ENCODE measurements around the gene TOP1. TPM values are rescaled to one million over a fixed set of nuclear protein-coding genes. Genes with fewer than 3 reads are reported as not detected.

TOP1 gene
- total and polyA plus RNA-seq, 3 experiments from 2014 or later: 15.0 to 103 (median 98.5) TPM

DNA sequence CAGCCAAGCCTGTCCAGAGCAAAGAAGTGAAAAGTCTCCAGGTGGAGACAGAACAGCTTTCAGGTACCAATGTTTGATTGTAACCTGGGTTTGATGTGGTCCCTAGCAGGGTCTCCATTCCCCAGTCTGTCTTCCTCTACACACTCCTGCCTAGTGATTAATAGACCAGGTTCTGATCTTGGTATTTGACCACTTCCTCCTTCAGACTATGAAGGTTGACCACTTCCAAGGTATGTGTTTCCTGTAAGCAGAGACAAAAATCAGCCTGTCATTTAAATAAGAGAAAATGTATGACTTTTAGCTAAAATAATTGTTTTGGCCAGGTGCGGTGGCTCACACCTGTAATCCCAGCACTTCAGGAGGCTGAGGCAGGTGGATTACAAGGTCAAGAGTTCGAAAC is 41.8 kb upstream of the TOP1 start:
- H3K27me3 Mint-ChIP-seq: no peaks in the 10 kb centered on the region
- peaks cover 31 to 36% (median 32%) of the 10 kb centered on the region in 3 donors for H3K4me1 Mint-ChIP-seq
- no peaks in the 10 kb centered on the region for H3K36me3 ChIP-seq (ENCODE audit: insufficient read depth, low read length)
- H3K27ac Mint-ChIP-seq: peak overlapping the region in 5 of 8 donors; percentile 24 to 74 (median 62)
- POLR2A ChIA-PET: no interaction called here
- no peaks in the 10 kb centered on the region for H3K9me3 Mint-ChIP-seq
- H3K9me3 ChIP-seq (ENCODE audit: low read length): no peaks in the 10 kb centered on the region
- no peak overlapping the region for H3K27ac ChIP-seq (ENCODE audit: low read depth, low read length)
- no peak for DNase-seq
- peak overlapping the region in 2 of 7 donors; percentile 30 to 69 for H3K4me3 Mint-ChIP-seq
- peaks cover 27% of the 10 kb centered on the region for H3K4me1 ChIP-seq (ENCODE audit: insufficient read depth, low read length)
- no peaks in the 10 kb centered on the region for H3K36me3 Mint-ChIP-seq
- no peak overlapping the region for H3K4me3 ChIP-seq (ENCODE audit: low read length)
- CTCF ChIA-PET: interaction anchor here (1.2 to 3.9 kb wide), 4 partner anchors 18 to 112 kb away, joined by 3 to 14 read pairs (median 4); no protein-coding TSS in a partner anchor
- H3K27me3 ChIP-seq (ENCODE audit: insufficient read depth, low read length, poor library complexity, severe bottlenecking): no peaks in the 10 kb centered on the region

- peak; percentile 20 to 69 (median 42) for DNase-seq
- no peaks in the 10 kb centered on the region for H3K36me3 Mint-ChIP-seq
- H3K27me3 Mint-ChIP-seq: no peaks in the 10 kb centered on the region
- peak overlapping the region; percentile 4 for H3K27ac ChIP-seq (ENCODE audit: low read depth, low read length)
- no peak overlapping the region for H3K4me3 ChIP-seq (ENCODE audit: low read length)
- peak overlapping the region in 2 of 7 donors; percentile 9 to 21 for H3K4me3 Mint-ChIP-seq
- no peaks in the 10 kb centered on the region for H3K36me3 ChIP-seq (ENCODE audit: insufficient read depth, low read length)
- peaks cover 35 to 36% (median 35%) of the 10 kb centered on the region in 3 donors for H3K4me1 Mint-ChIP-seq
- ChIA-PET CTCF (interaction anchor here (0.6 to 5.5 kb wide), 35 partner anchors 8 to 349 kb away, joined by 3 to 96 read pairs (median 6); partner anchors contain the start of gene TOP1), POLR2A (interaction anchor here (0.6 to 0.9 kb wide), 2 partner anchors 15 to 167 kb away, joined by 3 read pairs; no protein-coding TSS in a partner anchor)
- H3K9me3 Mint-ChIP-seq: no peaks in the 10 kb centered on the region
- H3K9me3 ChIP-seq (ENCODE audit: low read length): no peaks in the 10 kb centered on the region
- H3K27me3 ChIP-seq (ENCODE audit: insufficient read depth, low read length, poor library complexity, severe bottlenecking): no peaks in the 10 kb centered on the region
- H3K4me1 ChIP-seq (ENCODE audit: insufficient read depth, low read length): peaks cover 32% of the 10 kb centered on the region
- peak overlapping the region in 4 of 8 donors; percentile 25 to 88 (median 68) for H3K27ac Mint-ChIP-seq
These were observed 38.0 kb upstream of the TOP1 start for GRCh38 chr20:40990542-40991120.

DNA sequence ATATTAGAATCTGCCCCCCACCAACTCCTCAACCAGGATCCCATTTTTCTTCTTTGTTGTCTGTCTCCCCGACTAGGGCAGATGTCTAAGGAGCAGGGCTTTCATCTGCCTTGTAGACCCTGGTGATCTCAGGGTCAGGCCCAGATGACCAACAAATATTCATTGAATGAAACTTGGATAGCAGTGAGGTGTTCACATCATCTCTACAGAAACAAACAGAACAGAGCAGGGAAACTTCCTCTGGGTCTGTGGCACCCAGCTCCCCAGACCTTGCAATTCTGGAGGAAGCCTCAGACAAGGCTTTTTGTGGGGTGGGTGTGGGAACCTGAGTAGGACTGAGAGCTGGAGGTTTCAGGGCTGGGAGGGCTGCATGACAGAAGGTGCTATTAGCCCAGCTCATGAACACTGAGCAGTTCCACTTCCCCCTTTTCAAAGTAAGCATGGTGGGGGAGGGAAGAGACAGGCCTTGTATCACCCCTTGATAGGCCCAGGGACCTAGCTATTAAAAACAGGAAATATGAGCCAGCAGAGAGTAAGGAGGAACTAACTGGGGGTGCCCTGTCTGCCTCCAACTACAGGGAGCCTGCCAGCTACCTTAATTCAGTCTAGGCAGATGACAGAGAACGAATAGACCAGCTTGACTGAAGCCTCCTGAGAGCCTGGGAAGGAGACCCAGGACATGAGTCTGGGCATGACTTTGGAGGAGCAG is 37.3 kb upstream of the TOP1 start:
- Mint-ChIP-seq H3K27me3 (no peaks in the 10 kb centered on the region), H3K27ac (peak overlapping the region in 5 of 8 donors; percentile 7 to 88 (median 59)), H3K4me1 (peaks cover 33 to 35% (median 34%) of the 10 kb centered on the region in 3 donors), H3K36me3 (no peaks in the 10 kb centered on the region), H3K4me3 (peak overlapping the region in 2 of 7 donors; percentile 6 to 64), H3K9me3 (no peaks in the 10 kb centered on the region)
- no peaks in the 10 kb centered on the region for H3K27me3 ChIP-seq (ENCODE audit: insufficient read depth, low read length, poor library complexity, severe bottlenecking)
- ChIA-PET POLR2A (interaction anchor here (0.6 to 0.9 kb wide), 2 partner anchors 14 to 166 kb away, joined by 3 read pairs; no protein-coding TSS in a partner anchor), CTCF (interaction anchor here (0.6 to 5.5 kb wide), 38 partner anchors 9 to 348 kb away, joined by 3 to 96 read pairs (median 5); partner anchors contain the start of gene TOP1)
- no peaks in the 10 kb centered on the region for H3K9me3 ChIP-seq (ENCODE audit: low read length)
- peaks cover 31% of the 10 kb centered on the region for H3K4me1 ChIP-seq (ENCODE audit: insufficient read depth, low read length)
- DNase-seq: peak in 2 of 5 donors; percentile 15 to 18
- no peaks in the 10 kb centered on the region for H3K36me3 ChIP-seq (ENCODE audit: insufficient read depth, low read length)
- peak overlapping the region; percentile 38 for H3K27ac ChIP-seq (ENCODE audit: low read depth, low read length)
- no peak overlapping the region for H3K4me3 ChIP-seq (ENCODE audit: low read length)

- Histone ChIP-seq H3K4me1 (ENCODE audit: insufficient read depth, low read length) (peaks cover 20% of the 10 kb centered on the region), H3K27ac (ENCODE audit: low read depth, low read length) (no peak overlapping the region), H3K27me3 (ENCODE audit: insufficient read depth, low read length, poor library complexity, severe bottlenecking) (no peaks in the 10 kb centered on the region), H3K4me3 (ENCODE audit: low read length) (no peak overlapping the region), H3K9me3 (ENCODE audit: low read length) (no peaks in the 10 kb centered on the region), H3K36me3 (ENCODE audit: insufficient read depth, low read length) (no peaks in the 10 kb centered on the region)
- H3K4me3 Mint-ChIP-seq: no peak overlapping the region
- H3K27me3 Mint-ChIP-seq: no peaks in the 10 kb centered on the region
- ChIA-PET CTCF (interaction anchor here (1.2 to 5.5 kb wide), 12 partner anchors 10 to 240 kb away, joined by 3 to 96 read pairs (median 8); no protein-coding TSS in a partner anchor), POLR2A (no interaction called here)
- peaks cover 22 to 23% (median 23%) of the 10 kb centered on the region in 3 donors for H3K4me1 Mint-ChIP-seq
- H3K36me3 Mint-ChIP-seq: no peaks in the 10 kb centered on the region
- DNase-seq: no peak
- H3K9me3 Mint-ChIP-seq: no peaks in the 10 kb centered on the region
- H3K27ac Mint-ChIP-seq: peak overlapping the region in 2 of 8 donors; percentile 58 to 95
These were observed 36.1 kb upstream of the TOP1 start for GRCh38 chr20:40992349-40993113.

GRCh38 chr20:40993794-40994540 is 34.7 kb upstream of the TOP1 start:
- no peak overlapping the region for H3K4me3 ChIP-seq (ENCODE audit: low read length)
- no peak overlapping the region for H3K27ac ChIP-seq (ENCODE audit: low read depth, low read length)
- no peak overlapping the region for H3K27ac Mint-ChIP-seq
- POLR2A ChIA-PET: no interaction called here
- H3K27me3 Mint-ChIP-seq: no peaks in the 10 kb centered on the region
- peaks cover 20% of the 10 kb centered on the region for H3K4me1 ChIP-seq (ENCODE audit: insufficient read depth, low read length)
- H3K4me3 Mint-ChIP-seq: no peak overlapping the region
- no peaks in the 10 kb centered on the region for H3K9me3 Mint-ChIP-seq
- H3K36me3 ChIP-seq (ENCODE audit: insufficient read depth, low read length): no peaks in the 10 kb centered on the region
- no peak for DNase-seq
- H3K36me3 Mint-ChIP-seq: no peaks in the 10 kb centered on the region
- H3K27me3 ChIP-seq (ENCODE audit: insufficient read depth, low read length, poor library complexity, severe bottlenecking): no peaks in the 10 kb centered on the region
- CTCF ChIA-PET: interaction anchor here (0.7 to 3.6 kb wide), 6 partner anchors 9 to 346 kb away, joined by 3 to 21 read pairs (median 3); partner anchors contain the start of gene TOP1
- H3K4me1 Mint-ChIP-seq: peaks cover 18 to 20% (median 20%) of the 10 kb centered on the region in 3 donors
- no peaks in the 10 kb centered on the region for H3K9me3 ChIP-seq (ENCODE audit: low read length)

DNA sequence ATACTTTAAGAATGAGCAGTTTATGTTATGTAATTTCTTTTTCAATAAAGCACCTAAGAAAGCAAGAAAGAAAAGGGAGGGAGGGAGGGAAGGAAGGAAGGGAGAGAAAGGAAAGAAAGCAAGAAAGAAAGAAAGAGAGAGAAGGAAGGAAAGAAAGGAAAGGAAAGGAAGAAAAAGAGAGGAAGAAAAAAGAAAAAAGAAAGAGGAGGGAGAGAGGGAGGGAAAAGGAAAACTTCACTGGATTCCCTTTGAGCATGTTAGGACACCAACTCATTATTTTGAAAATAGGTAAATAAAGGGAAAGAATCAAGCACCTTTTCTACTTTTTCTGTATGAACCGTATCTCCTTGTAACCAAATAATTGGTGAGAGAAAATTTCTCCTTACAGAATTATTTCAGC is 32.3 kb upstream of the TOP1 start:
- H3K36me3 ChIP-seq (ENCODE audit: insufficient read depth, low read length): no peaks in the 10 kb centered on the region
- POLR2A ChIA-PET: no interaction called here
- H3K27me3 Mint-ChIP-seq: no peaks in the 10 kb centered on the region
- peaks cover 9% of the 10 kb centered on the region for H3K4me1 ChIP-seq (ENCODE audit: insufficient read depth, low read length)
- CTCF ChIA-PET: no interaction called here
- no peaks in the 10 kb centered on the region for H3K27me3 ChIP-seq (ENCODE audit: insufficient read depth, low read length, poor library complexity, severe bottlenecking)
- no peak overlapping the region for H3K27ac Mint-ChIP-seq
- H3K9me3 ChIP-seq (ENCODE audit: low read length): no peaks in the 10 kb centered on the region
- H3K27ac ChIP-seq (ENCODE audit: low read depth, low read length): no peak overlapping the region
- H3K4me3 ChIP-seq (ENCODE audit: low read length): no peak overlapping the region
- peaks cover 5 to 8% (median 7%) of the 10 kb centered on the region in 3 donors for H3K4me1 Mint-ChIP-seq
- H3K4me3 Mint-ChIP-seq: no peak overlapping the region
- H3K9me3 Mint-ChIP-seq: no peaks in the 10 kb centered on the region
- DNase-seq: no peak
- H3K36me3 Mint-ChIP-seq: no peaks in the 10 kb centered on the region

GRCh38 chr20:40997116-40997515 is 31.5 kb upstream of the TOP1 start:
- POLR2A ChIA-PET: interaction anchor here (0.7 kb wide), 1 partner anchor 114 kb away, joined by 3 read pairs; no protein-coding TSS in a partner anchor
- Histone ChIP-seq H3K27ac (ENCODE audit: low read depth, low read length) (no peak overlapping the region), H3K36me3 (ENCODE audit: insufficient read depth, low read length) (no peaks in the 10 kb centered on the region), H3K4me3 (ENCODE audit: low read length) (no peak overlapping the region), H3K4me1 (ENCODE audit: insufficient read depth, low read length) (peaks cover under 1% of the 10 kb centered on the region), H3K9me3 (ENCODE audit: low read length) (no peaks in the 10 kb centered on the region), H3K27me3 (ENCODE audit: insufficient read depth, low read length, poor library complexity, severe bottlenecking) (no peaks in the 10 kb centered on the region)
- no peaks in the 10 kb centered on the region for H3K27me3 Mint-ChIP-seq
- H3K36me3 Mint-ChIP-seq: no peaks in the 10 kb centered on the region
- CTCF ChIA-PET: no interaction called here
- H3K4me3 Mint-ChIP-seq: no peak overlapping the region
- peak overlapping the region in 1 of 8 donors; percentile 60 for H3K27ac Mint-ChIP-seq
- no peaks in the 10 kb centered on the region for H3K9me3 Mint-ChIP-seq
- DNase-seq: no peak
- H3K4me1 Mint-ChIP-seq: peaks cover 0 to 3% (median 0%) of the 10 kb centered on the region in 3 donors

All from CD8-positive, alpha-beta memory T cell (primary cell).